ENCODE data around the gene STX1A.
A peak's percentile ranks its signal among the peaks of the same experiment; 100 is the strongest.
"Not testable (repeated sequence)": the region's sequence is repeated elsewhere in the genome, so short reads cannot be mapped to it uniquely, and the experiment has no call there.

The STX1A gene

DNA sequence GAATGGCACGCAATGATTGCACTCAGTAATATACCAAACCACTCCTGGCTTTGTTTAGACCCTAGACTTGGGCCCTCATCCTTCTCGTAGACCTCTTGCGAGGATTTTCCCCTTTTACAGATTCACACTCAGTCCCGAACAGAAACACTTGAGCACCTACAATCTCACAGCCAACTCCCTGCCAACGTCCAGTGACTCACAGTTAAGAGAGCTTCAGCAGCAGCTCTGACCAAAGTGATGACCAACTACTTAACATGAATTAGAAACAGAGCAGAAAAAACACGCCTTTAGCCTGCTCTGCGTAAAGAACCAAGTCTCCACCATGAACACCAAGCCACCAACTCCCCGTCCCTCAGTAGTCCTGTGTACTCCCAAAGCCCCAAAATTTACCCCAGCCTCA, 38.4 kb downstream of the STX1A start:
- no peak for ATAC-seq
- DNase-seq: no peak

DNA sequence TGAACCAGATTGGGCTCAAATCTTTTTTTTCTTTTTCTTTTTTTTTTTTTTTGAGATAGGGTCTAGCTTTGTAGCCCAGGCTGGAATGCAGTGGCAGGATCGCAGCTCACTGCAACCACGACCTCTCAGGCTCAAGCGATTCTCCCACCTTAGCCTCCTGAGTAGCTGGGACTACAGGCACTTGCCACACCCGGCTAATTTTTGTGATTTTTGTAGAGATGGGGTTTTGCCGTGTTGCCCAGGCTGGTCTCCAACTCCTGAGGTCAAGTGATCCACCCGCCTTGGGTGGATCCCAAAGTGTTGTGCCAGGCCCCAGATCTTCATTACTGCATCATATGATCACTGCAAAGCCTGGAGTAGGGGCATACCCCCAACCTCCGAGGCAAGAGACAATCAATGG, 39.0 kb downstream of the STX1A start:
- DNase-seq: no peak
- no peak for ATAC-seq

DNA sequence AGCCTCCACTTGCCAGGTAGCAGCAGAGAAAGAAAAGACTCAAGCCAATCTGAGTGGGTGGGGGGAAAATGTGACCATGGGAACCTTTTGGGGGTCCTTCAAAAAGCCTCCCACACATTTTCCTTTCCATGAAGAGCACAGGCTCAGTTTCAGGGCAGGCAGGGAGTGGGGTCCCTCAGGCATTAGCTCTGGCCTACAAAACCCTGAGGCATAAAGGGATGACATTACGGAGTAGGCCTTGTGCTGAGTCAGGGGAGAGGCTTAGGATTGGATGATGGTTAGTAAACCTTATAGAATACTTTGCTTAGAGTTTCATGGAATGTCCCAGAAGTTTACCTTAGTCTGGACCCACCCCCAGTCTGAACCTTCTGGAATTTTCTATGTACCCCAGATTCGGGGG, 39.8 kb downstream of the STX1A start:
- ATAC-seq (no peak), DNase-seq (no peak)

DNA sequence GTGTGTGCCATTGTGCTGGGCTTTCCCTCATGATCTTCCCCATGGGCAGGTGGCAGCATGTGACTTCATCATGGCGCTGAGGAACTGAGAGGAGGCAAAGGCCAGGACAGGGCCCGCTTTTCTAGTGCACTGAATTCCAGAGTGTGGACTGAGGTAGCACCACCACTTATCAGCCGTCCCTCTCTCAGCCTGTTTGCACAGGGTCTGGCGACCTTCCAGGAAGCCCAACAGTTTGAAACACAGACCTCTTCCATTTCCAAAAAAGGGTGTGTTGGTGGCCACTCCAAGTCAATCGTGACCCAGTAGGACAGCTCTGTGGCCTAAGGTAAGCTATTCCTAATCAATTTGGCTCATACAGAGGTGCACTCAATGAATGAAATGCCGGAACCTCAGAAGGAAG, 40.6 kb downstream of the STX1A start:
- ATAC-seq (no peak), DNase-seq (no peak)

DNA sequence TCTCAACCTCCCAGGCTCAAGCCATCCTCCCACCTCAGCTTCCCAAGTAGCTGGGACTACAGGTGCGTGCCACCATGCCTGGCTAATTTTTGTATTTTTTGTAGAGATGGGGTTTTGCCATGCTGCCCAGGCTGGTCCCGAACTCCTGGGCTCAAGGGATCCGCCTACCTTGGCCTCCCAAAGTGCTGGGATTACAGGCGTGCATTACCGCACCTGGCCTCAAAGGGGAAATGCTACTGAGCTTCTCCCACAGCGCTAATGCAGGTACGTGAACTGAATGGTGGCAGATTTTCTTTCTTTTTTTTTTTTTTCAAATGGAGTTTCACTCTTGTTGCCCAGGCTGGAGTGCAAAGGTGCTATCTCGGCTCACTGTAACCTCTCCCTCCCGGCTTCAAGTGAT, 43.4 kb downstream of the STX1A start:
- DNase-seq, ATAC-seq: not testable (repeated sequence)

DNA sequence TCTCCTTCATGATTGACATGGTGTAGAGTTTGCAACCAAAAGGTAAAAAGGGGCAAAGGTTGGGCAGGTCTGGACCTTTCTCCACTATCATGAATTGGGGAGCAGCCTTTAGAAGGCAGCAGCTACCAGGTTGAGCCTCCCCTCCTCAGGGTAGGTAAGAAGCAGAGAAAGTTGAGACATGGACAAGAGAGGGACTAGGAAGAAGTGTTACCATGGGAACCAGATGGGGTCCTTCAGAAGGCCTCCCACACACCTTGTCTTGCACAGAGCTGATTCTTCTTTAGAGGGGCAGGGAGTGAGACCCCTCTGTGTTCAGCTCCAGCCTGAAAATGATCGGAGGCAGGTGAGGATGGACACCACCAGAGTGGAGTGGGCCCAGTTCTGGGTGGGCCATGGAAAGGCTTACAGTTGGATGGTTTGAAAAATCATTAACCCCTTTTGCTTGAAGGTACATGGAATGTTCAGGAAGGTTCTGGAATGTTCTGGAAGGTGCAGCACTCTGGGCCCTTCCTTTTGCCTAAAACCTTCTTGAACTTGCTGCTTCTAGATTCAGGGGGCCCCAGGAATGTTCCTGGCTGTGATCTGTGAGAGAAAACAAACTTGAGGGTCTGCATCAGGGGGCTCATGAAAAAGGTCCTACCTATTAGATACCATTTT, 44.9 kb downstream of the STX1A start:
- no peak for DNase-seq
- no peak for ATAC-seq

DNA sequence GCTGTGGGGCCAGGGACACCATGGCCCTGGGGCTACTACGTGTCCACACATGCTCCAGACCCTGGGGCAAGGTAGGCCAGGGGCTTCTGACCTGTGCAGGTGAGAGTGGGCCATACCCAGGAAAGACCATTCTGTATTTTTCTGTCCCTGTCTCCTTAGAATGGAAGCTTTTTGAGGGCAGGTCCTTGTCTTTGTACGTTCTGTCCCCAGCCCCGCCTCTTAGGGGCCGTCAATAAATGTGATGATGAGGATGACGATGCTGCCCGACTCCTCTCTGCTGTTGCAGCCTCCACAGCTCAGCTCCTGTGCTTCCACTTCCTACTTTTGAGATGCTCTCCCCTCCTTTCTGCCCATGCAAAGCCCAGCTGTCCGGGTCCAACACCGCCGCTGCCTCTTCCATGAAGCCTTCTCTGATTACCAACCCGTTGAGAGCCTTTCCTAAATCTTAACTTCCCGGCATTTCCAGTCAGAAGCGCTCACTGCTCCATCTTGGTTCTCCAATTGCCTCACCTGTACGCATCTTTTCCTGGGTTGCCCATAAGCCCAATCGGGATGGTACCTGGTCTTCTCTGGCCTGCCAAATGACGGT, 47.5 kb downstream of the STX1A start:
- DNase-seq: no peak
- no peak for ATAC-seq

DNA sequence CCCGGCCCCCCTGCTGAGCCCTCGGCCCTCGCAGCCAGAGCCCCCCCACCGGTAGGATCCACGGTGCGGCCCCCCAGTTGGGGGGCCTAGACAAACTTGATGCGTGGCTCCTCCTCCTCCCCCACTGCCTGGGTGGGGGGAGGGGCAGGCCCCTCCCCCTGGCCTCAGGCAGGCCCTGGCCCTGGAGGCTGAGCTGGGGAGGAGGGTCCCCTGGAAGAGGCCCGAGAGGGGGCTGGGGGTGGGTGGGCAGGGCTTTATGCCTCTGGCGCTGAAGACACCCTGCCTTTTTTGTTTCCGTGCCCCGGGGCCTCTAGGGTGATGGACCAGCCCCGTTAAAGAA, 48.2 kb downstream of the STX1A start:
- DNase-seq: no peak
- ATAC-seq: no peak

DNA sequence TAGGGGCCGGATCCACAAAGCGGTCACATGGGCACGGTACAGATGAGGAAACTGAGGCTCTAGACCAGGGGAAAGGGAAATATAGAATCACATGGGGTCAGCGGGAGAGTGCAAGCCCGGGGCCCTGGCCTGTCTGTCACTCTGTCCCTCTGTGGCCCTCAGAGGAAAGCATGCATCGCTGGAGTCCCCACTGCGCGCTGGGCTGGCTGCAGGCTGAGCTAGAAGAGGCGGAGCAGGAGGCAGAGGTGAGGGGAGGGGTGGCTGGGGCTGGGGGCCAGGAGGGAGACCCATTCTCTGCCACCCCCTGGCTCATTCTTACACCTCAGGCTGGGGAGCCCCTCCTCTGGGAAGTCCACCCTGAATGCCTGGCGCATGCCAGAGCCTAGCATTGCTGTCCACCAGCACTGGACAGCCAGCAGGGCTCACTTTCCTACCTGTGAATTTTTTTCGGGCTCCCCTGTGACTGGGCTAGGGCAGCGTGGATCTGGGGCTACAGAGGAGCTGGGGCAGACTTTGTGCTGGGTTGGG, 49.5 kb downstream of the STX1A start:
- ATAC-seq (no peak), DNase-seq (no peak)

DNA sequence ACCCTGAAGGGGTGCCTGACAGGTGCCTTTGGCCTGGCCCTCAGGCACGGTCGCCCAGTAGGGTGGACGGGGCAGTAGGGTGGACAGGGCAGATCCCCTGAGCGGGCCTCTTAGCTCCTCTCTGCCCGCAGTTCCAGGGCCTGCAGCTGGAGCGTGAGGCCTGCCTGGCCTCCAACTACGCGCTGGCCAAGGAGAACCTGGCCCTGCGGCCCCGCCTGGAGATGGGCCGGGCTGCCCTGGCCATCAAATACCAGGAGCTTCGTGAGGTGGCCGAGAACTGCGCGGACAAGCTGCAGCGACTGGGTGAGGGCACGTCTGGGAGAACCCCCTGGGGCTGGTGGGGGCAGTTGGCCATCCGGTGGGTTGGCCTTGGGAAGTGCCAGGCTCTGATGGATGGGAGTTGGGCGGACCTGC, 50.2 kb downstream of the STX1A start:
- ATAC-seq (no peak), DNase-seq (no peak)

DNA sequence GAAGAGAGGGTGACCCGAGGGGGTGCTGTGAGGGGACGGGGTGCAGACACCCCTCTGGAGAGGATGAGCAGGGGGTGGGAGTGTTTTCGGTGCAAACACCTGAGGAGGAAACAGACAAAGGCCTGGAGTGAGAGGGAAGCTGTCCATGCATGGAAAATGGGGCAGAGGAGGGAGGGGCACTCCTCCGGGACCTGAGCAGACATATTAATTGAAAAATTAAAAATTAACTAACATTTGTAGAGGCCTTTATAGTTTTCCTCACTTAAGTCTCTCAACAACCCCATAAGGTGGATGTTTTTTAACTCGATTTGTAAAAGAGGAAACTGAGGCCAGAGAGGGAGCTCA, 50.6 kb downstream of the STX1A start:
- ATAC-seq: no peak
- DNase-seq: no peak

DNA sequence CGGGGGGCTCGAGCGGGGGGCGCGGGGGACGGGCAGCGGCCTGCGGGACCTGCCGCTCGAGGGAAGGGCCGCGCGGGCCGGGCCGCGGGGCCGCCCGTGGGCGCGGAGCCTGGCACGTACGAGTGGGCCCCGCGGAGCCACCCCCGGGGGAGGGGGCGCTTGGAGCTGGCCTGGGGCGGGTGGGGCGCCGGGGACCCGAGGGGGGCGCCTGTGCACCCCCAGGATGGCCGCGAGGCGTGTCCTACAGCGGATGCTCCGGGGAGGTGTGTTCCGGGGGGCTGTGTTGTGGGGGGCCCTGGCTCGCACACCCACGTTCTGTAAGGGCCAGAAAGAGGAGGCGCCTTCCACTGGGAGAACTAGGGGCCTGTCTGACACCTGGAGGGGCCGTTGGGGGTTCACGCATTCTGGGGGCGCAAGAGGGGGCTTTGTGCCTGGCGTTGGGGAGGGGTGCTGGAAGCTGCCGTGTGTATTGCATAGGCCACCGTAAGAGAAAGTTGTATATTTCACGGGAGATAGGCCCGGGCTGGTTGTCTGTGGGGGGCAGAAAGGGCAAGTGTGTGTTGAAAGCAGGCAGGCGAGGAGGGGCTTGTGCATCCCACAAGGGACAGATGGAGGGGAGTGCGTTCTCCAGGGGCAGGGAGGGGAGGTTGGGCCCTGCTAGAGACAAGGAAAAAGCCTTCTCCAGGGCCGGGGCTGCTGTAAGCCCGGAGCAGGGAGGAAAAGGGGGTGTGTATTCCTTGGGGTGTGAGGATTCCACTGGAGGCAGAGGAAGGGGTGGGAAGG, 51.2 kb downstream of the STX1A start:
- DNase-seq: no peak
- ATAC-seq: no peak

DNA sequence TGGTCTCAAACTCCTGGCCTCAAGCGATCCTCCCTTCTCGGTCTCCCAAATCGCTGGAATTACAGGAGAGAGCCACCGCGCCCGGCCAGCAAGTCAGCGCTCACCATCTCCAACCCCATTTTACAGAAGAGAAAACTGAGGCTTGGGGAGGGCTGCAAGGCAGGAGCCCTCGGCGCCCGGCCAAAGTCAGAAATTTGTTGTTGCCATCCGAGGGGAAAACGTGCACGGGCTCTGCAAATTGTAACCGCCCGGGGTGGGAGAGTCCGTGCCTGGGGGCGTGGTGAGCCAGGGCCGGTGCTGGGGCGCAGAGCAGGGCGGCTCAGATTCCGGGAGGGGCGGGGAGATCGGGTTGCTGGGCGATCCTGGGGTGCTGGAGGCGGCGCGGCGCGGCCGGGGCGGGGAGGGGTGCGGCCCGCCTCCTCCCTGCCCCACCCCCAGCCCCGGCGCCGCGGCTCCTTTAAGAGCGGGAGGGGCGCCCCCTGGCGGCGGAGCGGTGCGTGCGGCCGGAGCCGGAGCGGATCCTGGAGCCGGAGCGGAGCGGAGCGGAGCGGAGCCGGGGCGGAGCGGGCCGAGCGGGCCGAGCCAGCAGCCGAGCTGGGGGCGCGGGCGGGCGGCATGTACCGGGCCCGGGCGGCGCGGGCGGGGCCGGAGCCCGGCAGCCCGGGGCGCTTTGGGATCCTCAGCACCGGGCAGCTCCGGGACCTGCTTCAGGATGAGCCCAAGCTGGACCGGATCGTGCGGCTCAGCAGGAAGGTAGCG, 51.9 kb downstream of the STX1A start, which contains the start of gene VPS37D:
TSS of gene VPS37D (plus strand) at position 488 of the 759 bp plus-strand sequence. CDS start at position 616, 128 bp downstream.
- DNase-seq (peak; percentile 97), ATAC-seq (peak; percentile 92)

DNA sequence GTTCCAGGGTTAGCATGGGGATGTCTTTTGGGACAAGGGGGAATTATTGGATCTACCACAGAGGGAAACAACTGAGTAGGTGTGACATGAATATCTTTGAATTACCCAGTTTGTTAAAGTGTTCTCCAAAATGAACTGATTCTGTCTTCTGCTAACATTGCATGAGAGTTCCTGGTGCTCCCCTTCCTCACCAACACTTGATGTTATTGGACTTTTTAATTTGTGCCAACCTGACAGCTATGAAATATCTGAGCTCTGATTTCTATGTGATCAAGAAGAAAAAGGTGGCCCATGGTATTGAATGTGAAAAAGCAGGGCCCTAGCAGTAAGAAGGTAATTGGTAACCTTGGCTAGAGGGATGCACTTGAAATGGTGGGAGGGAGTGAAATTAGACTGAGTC, 56.4 kb downstream of the STX1A start:
- DNase-seq: no peak
- ATAC-seq: no peak

DNA sequence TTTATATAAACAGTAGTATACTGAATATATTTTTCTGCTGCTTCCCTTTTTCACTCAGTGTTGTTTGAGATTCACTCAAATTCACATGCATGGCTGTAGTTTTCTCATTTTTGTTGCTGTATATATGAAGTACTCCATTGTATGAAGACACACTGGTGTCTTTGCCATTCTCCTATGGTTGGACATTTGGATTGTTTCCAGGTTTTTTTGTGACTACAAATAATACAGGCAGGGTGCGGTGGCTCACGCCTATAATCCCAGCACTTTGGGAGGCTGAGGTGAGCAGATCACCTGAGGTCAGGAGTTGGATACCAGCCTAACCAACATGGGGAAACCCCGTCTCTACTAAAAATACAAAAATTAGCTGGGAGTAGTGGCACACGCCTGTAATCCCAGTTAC, 58.9 kb downstream of the STX1A start:
- DNase-seq, ATAC-seq: not testable (repeated sequence)

DNA sequence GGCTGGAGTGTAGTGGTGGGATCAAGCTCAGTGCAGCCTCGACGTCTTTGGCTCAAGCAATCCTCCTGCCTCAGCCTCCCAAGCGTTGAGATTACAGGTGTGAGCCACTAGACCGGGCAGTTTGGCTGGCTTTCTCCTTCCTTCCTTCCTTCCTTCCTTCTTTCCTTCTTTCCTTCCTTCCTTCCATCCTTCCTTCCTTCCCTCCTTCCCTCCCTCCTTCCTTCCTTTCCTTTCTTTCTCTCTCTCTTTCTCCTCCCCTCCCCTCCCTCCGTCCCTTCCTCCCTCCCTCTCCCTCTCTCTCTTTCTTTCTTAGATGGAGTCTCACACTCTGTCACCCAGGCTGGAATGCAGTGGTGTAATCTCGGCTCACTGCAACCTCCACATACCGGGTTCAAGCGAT, 59.5 kb downstream of the STX1A start:
- DNase-seq: no peak
- no peak for ATAC-seq

DNA sequence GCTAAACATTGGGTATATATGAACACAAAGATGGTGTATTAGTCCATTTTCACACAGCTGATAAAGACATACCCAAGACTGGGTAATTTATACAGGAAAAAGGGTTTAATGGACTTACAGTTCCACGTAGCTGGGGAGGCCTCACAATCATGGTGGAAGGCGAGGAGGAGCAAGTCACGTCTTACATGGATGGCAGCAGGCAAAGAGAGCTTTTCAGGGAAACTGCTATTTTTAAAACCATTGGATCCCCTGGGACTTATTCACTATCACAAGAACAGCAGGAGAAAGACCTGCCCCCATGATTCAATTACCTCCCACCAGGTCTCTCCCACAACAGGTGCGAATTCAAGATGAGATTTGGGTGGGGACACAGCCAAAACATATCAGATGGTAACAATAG, 64.2 kb downstream of the STX1A start:
- DNase-seq, ATAC-seq: not testable (repeated sequence)

DNA sequence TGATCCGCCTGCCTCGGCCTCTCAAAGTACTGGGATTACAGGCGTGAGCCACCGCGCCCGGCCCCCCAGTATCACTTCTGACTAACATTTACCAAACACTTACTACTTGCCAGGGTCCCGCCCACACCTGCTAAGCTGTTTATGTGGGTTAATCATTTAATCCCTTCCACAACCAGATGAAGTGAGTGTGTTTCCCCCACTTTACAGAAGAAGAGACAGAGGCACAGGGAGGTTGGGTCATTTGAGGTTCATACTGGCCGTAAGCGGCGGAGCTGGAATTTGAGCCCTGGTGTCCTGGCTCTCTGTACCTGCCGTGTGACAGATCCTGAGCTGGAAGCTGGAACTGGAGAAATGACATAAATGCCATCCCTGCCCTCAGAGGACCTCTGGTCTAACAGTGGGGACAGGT, 66.9 kb downstream of the STX1A start:
- no peak for DNase-seq

DNA sequence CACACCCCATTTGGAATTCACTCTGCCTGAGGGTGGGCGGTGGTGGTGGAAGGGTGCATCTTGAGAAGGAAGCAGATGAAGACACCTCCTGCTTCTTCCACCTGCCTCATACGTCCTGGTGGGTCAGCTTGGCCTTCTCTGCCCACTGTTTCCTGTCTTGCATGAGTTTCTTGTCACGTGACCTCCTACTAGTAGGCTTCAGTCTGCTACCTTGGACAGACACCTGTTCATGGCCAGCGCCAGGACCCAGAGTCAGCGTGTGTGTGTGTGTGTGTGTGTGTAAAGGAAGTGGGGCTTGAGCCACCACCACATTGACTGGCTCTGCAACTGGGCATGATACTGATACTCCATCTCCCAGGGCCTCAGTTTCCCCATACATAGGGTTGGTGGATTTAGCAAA, 68.9 kb downstream of the STX1A start:
- DNase-seq: no peak
- no peak for ATAC-seq

More for the DNA sequence above, 66.9 kb downstream of the STX1A start:
- ATAC-seq: no peak

DNA sequence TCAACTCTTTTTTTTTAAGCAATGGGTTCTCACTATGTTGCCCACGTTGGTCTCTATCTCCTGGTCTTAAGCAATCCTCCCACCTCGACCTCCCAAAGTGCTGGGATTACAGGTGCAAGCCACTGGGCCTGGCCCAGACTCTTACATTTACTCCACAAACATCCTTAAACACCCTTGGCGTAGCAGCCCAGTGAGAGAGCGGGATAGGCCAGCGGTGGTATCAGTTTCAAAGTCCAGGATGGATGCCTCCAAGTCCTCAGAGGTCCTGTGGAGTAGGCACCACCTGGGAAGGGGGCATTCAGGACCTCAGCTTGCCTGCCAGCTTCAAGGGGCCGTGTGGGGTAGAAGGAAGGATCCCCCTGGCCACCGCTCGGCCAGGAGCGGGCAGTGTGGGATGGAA, 69.9 kb downstream of the STX1A start:
- no peak for ATAC-seq
- DNase-seq: no peak

Data from stimulated activated naive CD8-positive, alpha-beta T cell treated with anti-CD3 and anti-CD28 coated beads, Interleukin-15, Interleukin-2, amounts not matched to agents 100 U/mL and 50 U/mL, for 24 hours (primary cell).